ENCODE measurements around the gene DAND5. TPM values are rescaled to one million over a fixed set of nuclear protein-coding genes. Genes with fewer than 3 reads are reported as not detected.

DAND5 gene
- total and polyA plus RNA-seq, 9 of the 15 experiments (the other 6 are each of a cell fraction or from before 2014, with no cell fraction given): 0.22 to 0.83 (median 0.60) TPM

GRCh38 chr19:12937927-12938778, 31.2 kb upstream of the DAND5 start, which contains the start of gene CALR (continued):
- TF ChIP-seq ZNF263 (CRISPR knock-in tag; IDR thresholded peaks at IDR 0.05; ENCODE audit: borderline replicate concordance) (no peak), ZNF75A (CRISPR knock-in tag; IDR thresholded peaks at IDR 0.05) (no peak), ETV1 (tag; conservative IDR thresholded peaks at IDR 0.05; ENCODE audit: low read depth) (no peak), THAP7 (CRISPR knock-in tag; IDR thresholded peaks at IDR 0.05) (0 out of 2 replicates have a peak, but pooled peaks have one; percentile 46), HIVEP1 (CRISPR knock-in tag; IDR thresholded peaks at IDR 0.05) (no peak), XRCC5 (IDR thresholded peaks at IDR 0.05; ENCODE audit: low read depth, low read length) (no peak), FOSL1 (tag; conservative IDR thresholded peaks at IDR 0.05) (no peak), IRF9 (tag; IDR thresholded peaks at IDR 0.05) (no peak), MEF2A (IDR thresholded peaks at IDR 0.05; ENCODE audit: control insufficient read depth, low read depth, low read length) (no peak), ZNF174 (CRISPR knock-in tag; IDR thresholded peaks at IDR 0.05) (no peak), RBM15 (IDR thresholded peaks at IDR 0.05; ENCODE audit: insufficient read depth, low read length) (no peak), CHD2 (IDR thresholded peaks at IDR 0.05; ENCODE audit: low read depth, low read length) (peak; percentile 79), POLR2AphosphoS5 (IDR thresholded peaks at IDR 0.05; ENCODE audit: control insufficient read depth, insufficient read depth, low read depth, low read length) (peak; percentile 94), ESRRB (CRISPR knock-in tag; IDR thresholded peaks at IDR 0.05; ENCODE audit: borderline replicate concordance) (no peak), BDP1 (IDR thresholded peaks at IDR 0.05; ENCODE audit: insufficient read depth, insufficient read length) (no peak), POLR2G (IDR thresholded peaks at IDR 0.05; ENCODE audit: low read depth, low read length) (peak; percentile 100), ZC3H11A (IDR thresholded peaks at IDR 0.05; ENCODE audit: low read depth, low read length) (no peak)
- TF ChIP-seq, protein P1, sequence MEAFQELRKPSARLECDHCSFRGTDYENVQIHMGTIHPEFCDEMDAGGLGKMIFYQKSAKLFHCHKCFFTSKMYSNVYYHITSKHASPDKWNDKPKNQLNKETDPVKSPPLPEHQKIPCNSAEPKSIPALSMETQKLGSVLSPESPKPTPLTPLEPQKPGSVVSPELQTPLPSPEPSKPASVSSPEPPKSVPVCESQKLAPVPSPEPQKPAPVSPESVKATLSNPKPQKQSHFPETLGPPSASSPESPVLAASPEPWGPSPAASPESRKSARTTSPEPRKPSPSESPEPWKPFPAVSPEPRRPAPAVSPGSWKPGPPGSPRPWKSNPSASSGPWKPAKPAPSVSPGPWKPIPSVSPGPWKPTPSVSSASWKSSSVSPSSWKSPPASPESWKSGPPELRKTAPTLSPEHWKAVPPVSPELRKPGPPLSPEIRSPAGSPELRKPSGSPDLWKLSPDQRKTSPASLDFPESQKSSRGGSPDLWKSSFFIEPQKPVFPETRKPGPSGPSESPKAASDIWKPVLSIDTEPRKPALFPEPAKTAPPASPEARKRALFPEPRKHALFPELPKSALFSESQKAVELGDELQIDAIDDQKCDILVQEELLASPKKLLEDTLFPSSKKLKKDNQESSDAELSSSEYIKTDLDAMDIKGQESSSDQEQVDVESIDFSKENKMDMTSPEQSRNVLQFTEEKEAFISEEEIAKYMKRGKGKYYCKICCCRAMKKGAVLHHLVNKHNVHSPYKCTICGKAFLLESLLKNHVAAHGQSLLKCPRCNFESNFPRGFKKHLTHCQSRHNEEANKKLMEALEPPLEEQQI (IDR thresholded peaks at IDR 0.05): no peak
- TF ChIP-seq, protein P2, sequence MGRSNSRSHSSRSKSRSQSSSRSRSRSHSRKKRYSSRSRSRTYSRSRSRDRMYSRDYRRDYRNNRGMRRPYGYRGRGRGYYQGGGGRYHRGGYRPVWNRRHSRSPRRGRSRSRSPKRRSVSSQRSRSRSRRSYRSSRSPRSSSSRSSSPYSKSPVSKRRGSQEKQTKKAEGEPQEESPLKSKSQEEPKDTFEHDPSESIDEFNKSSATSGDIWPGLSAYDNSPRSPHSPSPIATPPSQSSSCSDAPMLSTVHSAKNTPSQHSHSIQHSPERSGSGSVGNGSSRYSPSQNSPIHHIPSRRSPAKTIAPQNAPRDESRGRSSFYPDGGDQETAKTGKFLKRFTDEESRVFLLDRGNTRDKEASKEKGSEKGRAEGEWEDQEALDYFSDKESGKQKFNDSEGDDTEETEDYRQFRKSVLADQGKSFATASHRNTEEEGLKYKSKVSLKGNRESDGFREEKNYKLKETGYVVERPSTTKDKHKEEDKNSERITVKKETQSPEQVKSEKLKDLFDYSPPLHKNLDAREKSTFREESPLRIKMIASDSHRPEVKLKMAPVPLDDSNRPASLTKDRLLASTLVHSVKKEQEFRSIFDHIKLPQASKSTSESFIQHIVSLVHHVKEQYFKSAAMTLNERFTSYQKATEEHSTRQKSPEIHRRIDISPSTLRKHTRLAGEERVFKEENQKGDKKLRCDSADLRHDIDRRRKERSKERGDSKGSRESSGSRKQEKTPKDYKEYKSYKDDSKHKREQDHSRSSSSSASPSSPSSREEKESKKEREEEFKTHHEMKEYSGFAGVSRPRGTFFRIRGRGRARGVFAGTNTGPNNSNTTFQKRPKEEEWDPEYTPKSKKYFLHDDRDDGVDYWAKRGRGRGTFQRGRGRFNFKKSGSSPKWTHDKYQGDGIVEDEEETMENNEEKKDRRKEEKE (IDR thresholded peaks at IDR 0.05; ENCODE audit: borderline replicate concordance in 1 of 2, control insufficient read depth in 1 of 2, low read depth in 2 of 2, low read length in 1 of 2): no peak

All from K562 (cell line).